Measurements from ENCODE around the gene ARHGAP11A. TPM values are rescaled to one million over a fixed set of nuclear protein-coding genes. Genes with fewer than 3 reads are reported as not detected.
"Not testable (repeated sequence)": the region's sequence is repeated elsewhere in the genome, so short reads cannot be mapped to it uniquely, and the experiment has no call there.

The ARHGAP11A gene, protein sequence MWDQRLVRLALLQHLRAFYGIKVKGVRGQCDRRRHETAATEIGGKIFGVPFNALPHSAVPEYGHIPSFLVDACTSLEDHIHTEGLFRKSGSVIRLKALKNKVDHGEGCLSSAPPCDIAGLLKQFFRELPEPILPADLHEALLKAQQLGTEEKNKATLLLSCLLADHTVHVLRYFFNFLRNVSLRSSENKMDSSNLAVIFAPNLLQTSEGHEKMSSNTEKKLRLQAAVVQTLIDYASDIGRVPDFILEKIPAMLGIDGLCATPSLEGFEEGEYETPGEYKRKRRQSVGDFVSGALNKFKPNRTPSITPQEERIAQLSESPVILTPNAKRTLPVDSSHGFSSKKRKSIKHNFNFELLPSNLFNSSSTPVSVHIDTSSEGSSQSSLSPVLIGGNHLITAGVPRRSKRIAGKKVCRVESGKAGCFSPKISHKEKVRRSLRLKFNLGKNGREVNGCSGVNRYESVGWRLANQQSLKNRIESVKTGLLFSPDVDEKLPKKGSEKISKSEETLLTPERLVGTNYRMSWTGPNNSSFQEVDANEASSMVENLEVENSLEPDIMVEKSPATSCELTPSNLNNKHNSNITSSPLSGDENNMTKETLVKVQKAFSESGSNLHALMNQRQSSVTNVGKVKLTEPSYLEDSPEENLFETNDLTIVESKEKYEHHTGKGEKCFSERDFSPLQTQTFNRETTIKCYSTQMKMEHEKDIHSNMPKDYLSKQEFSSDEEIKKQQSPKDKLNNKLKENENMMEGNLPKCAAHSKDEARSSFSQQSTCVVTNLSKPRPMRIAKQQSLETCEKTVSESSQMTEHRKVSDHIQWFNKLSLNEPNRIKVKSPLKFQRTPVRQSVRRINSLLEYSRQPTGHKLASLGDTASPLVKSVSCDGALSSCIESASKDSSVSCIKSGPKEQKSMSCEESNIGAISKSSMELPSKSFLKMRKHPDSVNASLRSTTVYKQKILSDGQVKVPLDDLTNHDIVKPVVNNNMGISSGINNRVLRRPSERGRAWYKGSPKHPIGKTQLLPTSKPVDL
- total RNA-seq: 35.5 and 42.4 TPM in 2 replicates

DNA sequence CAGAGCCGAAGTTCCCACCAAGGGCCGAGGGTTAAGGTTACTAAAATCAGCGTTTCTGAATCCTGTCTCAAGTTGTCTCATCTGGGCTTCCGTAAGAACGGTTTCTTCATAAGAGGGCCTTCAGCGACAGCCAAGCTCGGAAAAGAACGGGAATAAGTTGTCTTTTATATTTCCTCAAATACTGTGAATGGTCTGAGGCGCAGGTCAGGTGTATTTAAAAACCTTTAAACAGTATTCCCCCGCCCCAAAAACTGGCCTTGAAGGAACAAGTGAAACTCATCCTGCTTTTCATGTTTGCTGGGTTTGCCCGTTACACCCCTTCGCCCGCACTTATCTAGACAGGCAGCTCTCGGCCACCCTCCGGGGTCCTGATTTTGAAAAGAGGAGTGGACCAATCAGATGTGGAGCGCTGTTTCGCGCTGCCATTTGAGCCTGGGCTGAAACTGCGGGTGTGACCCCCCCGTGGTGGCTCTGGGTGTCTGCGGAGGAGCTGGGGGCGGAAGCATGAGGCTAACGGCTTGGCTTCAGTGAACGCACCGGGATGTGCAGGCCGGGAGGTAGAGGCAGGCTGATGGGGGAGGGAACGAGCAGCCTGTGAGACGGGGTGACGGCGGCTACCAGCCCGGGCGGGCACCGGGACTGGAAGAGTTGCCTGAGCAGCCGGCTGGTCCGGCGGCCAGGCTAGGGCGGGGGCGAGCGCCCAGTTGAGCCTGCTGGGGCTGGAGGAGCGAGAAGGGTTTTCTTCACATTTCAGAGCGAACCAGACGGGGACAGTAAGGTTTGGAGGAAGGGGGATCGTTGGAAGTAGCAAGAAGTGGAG lies at the start of gene ARHGAP11A:
Gene ARHGAP11A, plus strand, starts transcription at position 454 of the 820 bp plus-strand sequence. CDS start 708 bp downstream, outside the sequence.
- peak within 1 kb of the TSS; percentile 72 for H3K4me3 ChIP-seq (ENCODE audit: low read depth, low read length)
- DNase-seq (ENCODE audit: low read depth): peak; percentile 82

DNA sequence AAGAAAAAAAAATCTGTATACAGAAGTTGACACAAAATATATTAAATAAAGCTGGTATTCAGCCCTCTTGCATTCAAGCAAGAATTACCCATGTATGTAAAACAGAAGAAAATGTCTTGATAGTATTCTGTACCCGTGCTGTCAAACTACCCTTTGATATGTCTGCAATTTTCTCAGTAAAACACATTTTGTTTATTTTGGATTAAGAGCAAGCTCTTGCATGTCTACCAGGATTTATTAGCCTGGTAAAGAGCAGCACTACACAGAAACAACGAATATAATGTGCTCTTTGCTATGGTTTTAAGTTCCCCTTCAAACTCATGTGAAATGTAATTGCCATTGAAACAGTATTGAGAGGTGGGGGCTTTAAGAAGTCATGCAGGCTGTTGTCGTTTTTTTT lies 46.3 kb upstream of the ARHGAP11A start:
- DNase-seq (ENCODE audit: low read depth); H3K4me3 ChIP-seq (ENCODE audit: low read depth, low read length): not testable (repeated sequence)

DNA sequence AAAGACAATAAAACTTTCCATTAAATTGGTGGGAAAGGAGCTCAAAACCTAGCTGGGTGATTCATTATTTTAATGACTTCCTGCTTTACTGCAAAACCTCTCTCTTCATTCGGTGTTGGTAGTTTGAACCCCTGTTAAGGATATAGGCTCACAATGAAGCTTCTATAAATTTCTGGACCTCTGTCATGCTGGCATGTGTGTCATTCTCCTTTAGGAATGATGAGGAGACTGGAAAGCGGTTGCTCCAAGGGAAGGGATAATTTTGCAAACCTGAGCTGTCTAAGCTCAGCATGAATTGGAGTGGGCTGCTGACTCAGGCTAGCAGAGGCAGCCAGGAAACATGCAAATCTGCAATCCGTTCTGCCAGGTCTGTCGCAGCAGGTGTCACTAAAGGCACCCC lies 36.8 kb upstream of the ARHGAP11A start:
- DNase-seq (ENCODE audit: low read depth); H3K4me3 ChIP-seq (ENCODE audit: low read depth, low read length): not testable (repeated sequence)

DNA sequence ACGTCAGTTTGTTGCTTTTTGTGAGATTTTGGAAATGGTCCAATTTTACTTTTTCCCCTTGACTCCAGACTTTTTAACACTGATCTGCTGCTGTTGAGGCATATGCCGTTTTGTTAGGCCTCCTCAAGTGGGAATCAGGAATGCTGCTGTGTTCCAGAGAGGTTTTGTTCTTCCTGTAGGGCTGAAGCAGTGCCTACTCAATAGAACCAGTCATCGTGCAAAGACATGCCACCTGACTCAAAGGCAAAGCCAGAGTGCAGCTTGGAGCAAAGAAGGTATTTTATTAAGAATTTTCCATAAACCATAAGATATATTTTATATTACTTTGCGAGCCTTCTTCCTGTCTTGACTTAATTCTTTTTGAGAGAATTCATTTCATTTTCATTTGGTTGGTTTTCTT lies 29.5 kb upstream of the ARHGAP11A start:
- not testable (repeated sequence) for H3K4me3 ChIP-seq (ENCODE audit: low read depth, low read length)

DNA sequence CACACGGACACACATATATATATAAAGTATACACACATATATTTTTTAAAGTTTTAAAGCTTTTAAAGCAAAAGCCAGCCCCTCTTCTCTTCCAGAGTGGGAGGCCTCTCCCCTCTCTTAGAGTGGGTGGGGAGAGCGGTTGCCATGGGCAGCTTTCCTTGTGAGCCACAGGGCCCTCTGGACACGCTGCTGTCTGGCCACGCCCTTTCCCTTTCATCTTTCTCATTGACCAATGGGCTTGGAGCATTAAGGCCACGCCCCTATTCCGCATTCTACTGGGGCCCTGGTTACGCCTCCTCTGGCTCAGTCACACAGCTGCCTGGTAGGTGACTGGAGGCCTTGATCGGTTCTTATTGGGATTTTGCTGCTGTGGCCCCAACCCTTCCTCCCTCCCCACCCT lies 22.2 kb upstream of the ARHGAP11A start, which contains the start of gene GOLGA8N:
Gene GOLGA8N, plus strand, starts transcription at position 306 of the 400 bp plus-strand sequence.
- not testable (repeated sequence) for DNase-seq (ENCODE audit: low read depth)

More for the DNA sequence above, 29.5 kb upstream of the ARHGAP11A start:
- not testable (repeated sequence) for DNase-seq (ENCODE audit: low read depth)

DNA sequence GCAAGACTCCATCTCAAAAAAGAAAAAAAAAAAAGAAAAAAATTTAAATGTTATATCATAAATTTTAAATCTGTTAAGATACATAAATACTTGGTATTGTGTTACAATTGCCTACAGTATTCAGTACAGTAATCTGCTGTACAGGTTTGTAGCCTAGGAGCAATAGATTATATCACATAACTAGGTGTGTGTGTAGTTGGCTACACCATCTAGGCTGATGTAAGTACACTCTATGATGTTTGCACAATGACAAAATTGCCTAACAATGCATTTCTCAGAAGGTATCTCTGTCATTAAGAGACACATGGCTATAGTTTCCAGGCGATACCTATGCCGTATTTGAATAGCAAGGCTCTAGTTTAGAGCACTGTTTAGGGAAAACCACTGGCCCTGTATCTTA lies 5.8 kb upstream of the ARHGAP11A start:
- not testable (repeated sequence) for DNase-seq (ENCODE audit: low read depth)

More for the DNA sequence above, 22.2 kb upstream of the ARHGAP11A start, which contains the start of gene GOLGA8N:
- not testable (repeated sequence) for H3K4me3 ChIP-seq (ENCODE audit: low read depth, low read length)

DNA sequence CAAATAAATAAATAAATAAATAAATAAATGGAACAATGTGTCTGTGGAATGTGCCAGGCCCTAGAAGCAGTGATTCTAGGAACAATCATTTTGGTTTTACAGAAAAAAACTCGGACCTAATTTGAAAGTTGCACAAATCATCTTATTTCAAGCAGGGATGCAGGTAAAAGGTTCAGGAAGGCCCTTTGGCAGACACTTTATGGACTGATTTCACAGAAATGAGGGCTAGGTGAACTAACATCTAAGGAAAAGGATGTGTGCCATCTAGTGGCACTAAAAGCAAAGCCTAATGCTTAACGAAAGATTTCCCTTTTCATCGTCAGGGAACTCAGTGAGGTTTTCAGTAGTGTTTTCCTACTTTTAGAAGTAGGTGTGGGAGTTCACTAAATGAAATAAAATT lies 4.6 kb upstream of the ARHGAP11A start:
- H3K4me3 ChIP-seq (ENCODE audit: low read depth, low read length): not testable (repeated sequence)
- TF ChIP-seq, protein P1, sequence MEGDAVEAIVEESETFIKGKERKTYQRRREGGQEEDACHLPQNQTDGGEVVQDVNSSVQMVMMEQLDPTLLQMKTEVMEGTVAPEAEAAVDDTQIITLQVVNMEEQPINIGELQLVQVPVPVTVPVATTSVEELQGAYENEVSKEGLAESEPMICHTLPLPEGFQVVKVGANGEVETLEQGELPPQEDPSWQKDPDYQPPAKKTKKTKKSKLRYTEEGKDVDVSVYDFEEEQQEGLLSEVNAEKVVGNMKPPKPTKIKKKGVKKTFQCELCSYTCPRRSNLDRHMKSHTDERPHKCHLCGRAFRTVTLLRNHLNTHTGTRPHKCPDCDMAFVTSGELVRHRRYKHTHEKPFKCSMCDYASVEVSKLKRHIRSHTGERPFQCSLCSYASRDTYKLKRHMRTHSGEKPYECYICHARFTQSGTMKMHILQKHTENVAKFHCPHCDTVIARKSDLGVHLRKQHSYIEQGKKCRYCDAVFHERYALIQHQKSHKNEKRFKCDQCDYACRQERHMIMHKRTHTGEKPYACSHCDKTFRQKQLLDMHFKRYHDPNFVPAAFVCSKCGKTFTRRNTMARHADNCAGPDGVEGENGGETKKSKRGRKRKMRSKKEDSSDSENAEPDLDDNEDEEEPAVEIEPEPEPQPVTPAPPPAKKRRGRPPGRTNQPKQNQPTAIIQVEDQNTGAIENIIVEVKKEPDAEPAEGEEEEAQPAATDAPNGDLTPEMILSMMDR (conservative IDR thresholded peaks at IDR 0.05; ENCODE audit: low read depth, low read length): peak; percentile 37
- peak; percentile 27 for DNase-seq (ENCODE audit: low read depth)

More for the DNA sequence above, 5.8 kb upstream of the ARHGAP11A start:
- H3K4me3 ChIP-seq (ENCODE audit: low read depth, low read length): not testable (repeated sequence)

DNA sequence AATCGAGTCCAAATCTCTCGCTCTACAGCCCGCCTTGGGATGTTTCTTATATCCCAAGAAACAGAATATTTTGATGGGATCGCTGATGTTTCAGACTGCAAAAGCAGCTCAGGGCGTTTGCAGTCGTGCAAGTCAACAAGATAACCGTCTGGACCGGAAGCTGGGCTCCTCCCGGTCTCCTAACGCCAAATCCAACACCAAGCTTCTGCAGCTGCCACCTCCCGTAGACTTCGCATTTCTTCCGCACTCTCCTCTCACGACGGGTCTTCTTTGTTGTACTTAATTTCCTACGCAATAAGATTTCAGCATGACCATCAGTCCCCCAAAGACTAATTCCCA lies 623 bp upstream of the ARHGAP11A start:
- DNase-seq (ENCODE audit: low read depth): not testable (repeated sequence)
- H3K4me3 ChIP-seq (ENCODE audit: low read depth, low read length): peak overlapping the region; percentile 72

DNA sequence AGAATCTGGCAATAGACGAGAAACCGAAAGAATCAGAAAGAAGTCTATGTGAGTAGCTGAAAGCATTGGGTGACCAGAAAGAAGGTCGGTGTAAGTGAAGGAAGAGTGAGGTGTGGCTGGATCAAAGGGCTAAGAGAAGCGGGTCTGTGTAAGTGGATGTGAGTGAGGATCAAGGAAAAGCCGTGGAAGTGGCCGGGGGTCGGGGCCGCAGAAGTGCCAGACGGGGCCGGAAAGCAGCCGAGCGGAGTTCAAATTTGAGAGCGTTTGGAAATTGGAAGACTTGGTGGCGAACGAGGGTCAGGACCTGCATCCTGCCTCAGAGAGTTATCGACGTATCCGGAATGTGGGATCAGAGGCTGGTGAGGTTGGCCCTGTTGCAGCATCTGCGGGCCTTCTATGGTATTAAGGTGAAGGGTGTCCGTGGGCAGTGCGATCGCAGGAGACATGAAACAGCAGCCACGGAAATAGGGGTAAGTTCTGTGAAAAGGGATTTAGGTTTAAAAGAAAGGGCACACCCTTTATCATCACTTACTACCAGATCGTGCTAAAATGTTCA lies 645 bp downstream of the ARHGAP11A start:
- not testable (repeated sequence) for DNase-seq (ENCODE audit: low read depth)

DNA sequence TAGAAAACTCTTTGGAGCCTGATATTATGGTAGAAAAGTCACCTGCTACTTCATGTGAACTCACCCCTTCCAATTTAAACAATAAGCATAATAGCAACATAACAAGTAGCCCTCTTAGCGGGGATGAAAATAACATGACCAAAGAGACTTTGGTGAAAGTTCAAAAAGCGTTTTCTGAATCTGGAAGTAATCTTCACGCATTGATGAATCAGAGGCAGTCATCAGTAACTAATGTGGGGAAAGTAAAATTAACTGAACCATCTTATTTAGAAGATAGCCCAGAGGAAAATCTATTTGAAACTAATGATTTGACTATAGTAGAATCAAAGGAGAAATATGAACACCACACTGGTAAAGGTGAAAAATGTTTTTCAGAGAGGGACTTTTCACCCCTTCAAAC lies 21.1 kb downstream of the ARHGAP11A start:
- no peak overlapping the region for H3K4me3 ChIP-seq (ENCODE audit: low read depth, low read length)
- TF ChIP-seq, protein P1 (conservative IDR thresholded peaks at IDR 0.05; ENCODE audit: low read depth, low read length): no peak
- DNase-seq (ENCODE audit: low read depth): no peak

More for the DNA sequence above, 645 bp downstream of the ARHGAP11A start:
- peak overlapping the region; percentile 72 for H3K4me3 ChIP-seq (ENCODE audit: low read depth, low read length)

All from epithelial cell of proximal tubule (primary cell).